Glutamatergic neuron (in vitro differentiated cells): Measurements from ENCODE around the gene SRPRB. TPM values are rescaled to one million over a fixed set of nuclear protein-coding genes. Genes with fewer than 3 reads are reported as not detected.
"Not testable (repeated sequence)": the region's sequence is repeated elsewhere in the genome, so short reads cannot be mapped to it uniquely, and the experiment has no call there.

Experiments used
- DNase-seq: peaks from one replicate; pipeline ENCODE4 v3.0.0; 2022
- H3K27ac Mint-ChIP-seq: one replicate; pipeline ENCODE4 v1.8.0; 2020; ENCODE audit warnings: mild to moderate bottlenecking, mixed read lengths, inconsistent platforms; ENCODE audit not compliant: unreplicated experiment
- H3K27me3 Mint-ChIP-seq: one replicate; pipeline ENCODE4 v1.8.0; 2020; ENCODE audit warnings: mild to moderate bottlenecking, moderate library complexity, mixed read lengths, inconsistent platforms; ENCODE audit not compliant: unreplicated experiment
- H3K36me3 Mint-ChIP-seq: one replicate; pipeline ENCODE4 v1.8.0; 2020; ENCODE audit warnings: mild to moderate bottlenecking, mixed read lengths, inconsistent platforms; ENCODE audit not compliant: unreplicated experiment
- H3K4me1 Mint-ChIP-seq: one replicate; pipeline ENCODE4 v1.8.0; 2020; ENCODE audit warnings: mild to moderate bottlenecking, low read depth, mixed read lengths, inconsistent platforms; ENCODE audit not compliant: unreplicated experiment
- H3K4me3 Mint-ChIP-seq: one replicate; pipeline ENCODE4 v1.8.0; 2020; ENCODE audit warnings: mild to moderate bottlenecking, mixed read lengths, inconsistent platforms; ENCODE audit not compliant: unreplicated experiment
- H3K9me3 Mint-ChIP-seq: one replicate; pipeline ENCODE4 v1.8.0; 2020; ENCODE audit warnings: mild to moderate bottlenecking, moderate library complexity, mixed read lengths, inconsistent platforms; ENCODE audit not compliant: unreplicated experiment
- total RNA-seq: library from RNA; stranded (reverse); fragmentation: NEBNext Ultra II Directional; extraction: Animal tissue kit (Norgen Biotek cat#: 25700); gene quantifications from one replicate; pipeline ENCODE4 v1.2.1, GENCODE V29; 2021; ENCODE audit not compliant: unreplicated experiment
- TF ChIP-seq, protein P1 (sequence below): fragments of 200-600 bp; sonication (generic); IDR thresholded peaks from one replicate; pipeline ENCODE4 v1.5.0; 2021; ENCODE audit not compliant: partially characterized antibody, unreplicated experiment

SRPRB gene
- total RNA-seq, 1 donor from 2014 or later = 47.2 TPM

DNA sequence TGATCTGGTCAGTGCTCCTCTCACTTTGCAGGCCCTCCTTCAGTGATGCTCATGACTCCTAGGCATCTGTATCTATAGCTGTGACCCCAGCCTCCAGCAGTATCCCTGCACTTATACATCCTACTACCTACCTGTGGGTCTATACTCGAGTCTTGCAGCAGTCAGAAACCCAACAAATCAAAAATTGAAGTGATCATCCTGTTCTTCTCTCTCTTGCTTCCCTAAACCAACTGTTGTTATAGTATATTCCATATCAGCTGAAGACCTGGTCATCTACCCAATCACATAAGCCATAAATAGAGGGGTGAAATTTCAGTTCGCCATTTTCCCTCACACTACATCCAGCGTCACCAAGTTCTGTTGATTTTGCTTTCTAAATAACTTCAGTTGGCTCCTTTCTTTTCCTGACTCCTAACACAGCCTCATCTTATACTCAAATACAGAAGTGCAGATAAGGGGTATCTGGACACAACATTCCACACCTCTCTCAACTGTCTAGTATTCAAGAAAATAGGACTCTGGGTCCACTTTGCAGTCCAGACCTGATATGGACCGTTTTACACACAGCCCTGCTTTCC is 25.9 kb upstream of the SRPRB start:
- H3K36me3 Mint-ChIP-seq = no peaks in the 10 kb centered on the region
- H3K27ac Mint-ChIP-seq = no peak overlapping the region

GRCh38 chr3:133780756-133781155 is 24.9 kb upstream of the SRPRB start:
- not testable (repeated sequence) for H3K9me3 Mint-ChIP-seq, H3K27me3 Mint-ChIP-seq

More for the DNA sequence above, 25.9 kb upstream of the SRPRB start:
- Mint-ChIP-seq H3K4me3 (no peak overlapping the region), H3K9me3 (peaks cover 4% of the 10 kb centered on the region), H3K27me3 (no peaks in the 10 kb centered on the region), H3K4me1 (no peaks in the 10 kb centered on the region)
- TF ChIP-seq, protein P1, sequence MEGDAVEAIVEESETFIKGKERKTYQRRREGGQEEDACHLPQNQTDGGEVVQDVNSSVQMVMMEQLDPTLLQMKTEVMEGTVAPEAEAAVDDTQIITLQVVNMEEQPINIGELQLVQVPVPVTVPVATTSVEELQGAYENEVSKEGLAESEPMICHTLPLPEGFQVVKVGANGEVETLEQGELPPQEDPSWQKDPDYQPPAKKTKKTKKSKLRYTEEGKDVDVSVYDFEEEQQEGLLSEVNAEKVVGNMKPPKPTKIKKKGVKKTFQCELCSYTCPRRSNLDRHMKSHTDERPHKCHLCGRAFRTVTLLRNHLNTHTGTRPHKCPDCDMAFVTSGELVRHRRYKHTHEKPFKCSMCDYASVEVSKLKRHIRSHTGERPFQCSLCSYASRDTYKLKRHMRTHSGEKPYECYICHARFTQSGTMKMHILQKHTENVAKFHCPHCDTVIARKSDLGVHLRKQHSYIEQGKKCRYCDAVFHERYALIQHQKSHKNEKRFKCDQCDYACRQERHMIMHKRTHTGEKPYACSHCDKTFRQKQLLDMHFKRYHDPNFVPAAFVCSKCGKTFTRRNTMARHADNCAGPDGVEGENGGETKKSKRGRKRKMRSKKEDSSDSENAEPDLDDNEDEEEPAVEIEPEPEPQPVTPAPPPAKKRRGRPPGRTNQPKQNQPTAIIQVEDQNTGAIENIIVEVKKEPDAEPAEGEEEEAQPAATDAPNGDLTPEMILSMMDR = no peak
- no peak for DNase-seq

DNA sequence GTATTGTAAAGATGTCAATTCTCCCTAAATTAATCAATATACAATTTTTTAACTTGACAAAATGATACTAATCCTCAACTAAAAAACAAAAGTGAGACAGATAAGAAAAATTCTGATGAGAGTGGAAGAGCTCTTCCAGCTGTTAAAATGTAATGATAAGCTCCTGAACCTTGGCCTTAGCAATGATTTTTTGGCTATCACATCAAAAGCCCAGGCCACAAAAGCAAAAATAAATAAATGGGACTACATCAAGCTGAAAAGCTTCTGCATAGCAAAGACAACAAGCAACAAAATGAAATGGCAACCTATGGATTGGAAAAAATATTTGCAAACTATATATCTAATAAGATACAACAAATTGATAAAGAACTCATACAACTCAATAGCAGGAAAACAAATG is 24.0 kb upstream of the SRPRB start:
- DNase-seq = no peak
- Mint-ChIP-seq H3K27me3 (no peaks in the 10 kb centered on the region), H3K4me1 (no peaks in the 10 kb centered on the region), H3K27ac (no peak overlapping the region), H3K9me3 (peaks cover 4% of the 10 kb centered on the region), H3K36me3 (peaks cover 4% of the 10 kb centered on the region), H3K4me3 (no peak overlapping the region)
- TF ChIP-seq, protein P1 = no peak

More at GRCh38 chr3:133780756-133781155, 24.9 kb upstream of the SRPRB start:
- not testable (repeated sequence) for H3K36me3 Mint-ChIP-seq, DNase-seq, H3K4me3 Mint-ChIP-seq, H3K27ac Mint-ChIP-seq, H3K4me1 Mint-ChIP-seq

DNA sequence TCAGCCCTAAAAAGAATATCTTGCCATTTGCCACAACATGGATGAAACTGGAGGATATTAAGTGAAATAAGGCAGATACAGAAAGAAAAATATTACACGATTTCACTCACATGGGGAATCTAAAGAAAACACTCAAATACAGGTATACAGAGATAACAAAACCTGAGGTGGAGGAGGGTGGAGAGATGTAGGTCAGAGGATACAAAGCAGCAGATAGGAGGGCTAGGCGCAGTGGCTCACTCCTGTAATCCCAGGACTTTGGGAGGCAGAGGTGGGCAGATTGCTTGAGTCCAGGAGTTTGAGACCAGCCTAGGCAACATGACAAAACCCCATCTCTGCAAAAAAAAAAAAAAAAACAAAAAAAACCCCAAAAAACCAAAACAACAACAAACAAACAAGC is 23.2 kb upstream of the SRPRB start:
- peaks cover 4% of the 10 kb centered on the region for H3K36me3 Mint-ChIP-seq
- no peak overlapping the region for H3K27ac Mint-ChIP-seq
- TF ChIP-seq, protein P1 = no peak

GRCh38 chr3:133783762-133784161 is 21.9 kb upstream of the SRPRB start:
- Mint-ChIP-seq H3K4me3 (no peak overlapping the region), H3K4me1 (no peaks in the 10 kb centered on the region), H3K36me3 (peaks cover 4% of the 10 kb centered on the region), H3K27ac (no peak overlapping the region), H3K27me3 (no peaks in the 10 kb centered on the region), H3K9me3 (peaks cover 4% of the 10 kb centered on the region)
- TF ChIP-seq, protein P1 = no peak
- no peak for DNase-seq

More for the DNA sequence above, 23.2 kb upstream of the SRPRB start:
- no peaks in the 10 kb centered on the region for H3K4me1 Mint-ChIP-seq
- no peak for DNase-seq
- H3K9me3 Mint-ChIP-seq = peaks cover 4% of the 10 kb centered on the region
- no peaks in the 10 kb centered on the region for H3K27me3 Mint-ChIP-seq
- no peak overlapping the region for H3K4me3 Mint-ChIP-seq
